ENCODE results near the gene KAZN. TPM values are rescaled to one million over a fixed set of nuclear protein-coding genes. Genes with fewer than 3 reads are reported as not detected.

Gene KAZN
- total RNA-seq, 1 experiment from 2014 or later = 3.4 TPM

DNA sequence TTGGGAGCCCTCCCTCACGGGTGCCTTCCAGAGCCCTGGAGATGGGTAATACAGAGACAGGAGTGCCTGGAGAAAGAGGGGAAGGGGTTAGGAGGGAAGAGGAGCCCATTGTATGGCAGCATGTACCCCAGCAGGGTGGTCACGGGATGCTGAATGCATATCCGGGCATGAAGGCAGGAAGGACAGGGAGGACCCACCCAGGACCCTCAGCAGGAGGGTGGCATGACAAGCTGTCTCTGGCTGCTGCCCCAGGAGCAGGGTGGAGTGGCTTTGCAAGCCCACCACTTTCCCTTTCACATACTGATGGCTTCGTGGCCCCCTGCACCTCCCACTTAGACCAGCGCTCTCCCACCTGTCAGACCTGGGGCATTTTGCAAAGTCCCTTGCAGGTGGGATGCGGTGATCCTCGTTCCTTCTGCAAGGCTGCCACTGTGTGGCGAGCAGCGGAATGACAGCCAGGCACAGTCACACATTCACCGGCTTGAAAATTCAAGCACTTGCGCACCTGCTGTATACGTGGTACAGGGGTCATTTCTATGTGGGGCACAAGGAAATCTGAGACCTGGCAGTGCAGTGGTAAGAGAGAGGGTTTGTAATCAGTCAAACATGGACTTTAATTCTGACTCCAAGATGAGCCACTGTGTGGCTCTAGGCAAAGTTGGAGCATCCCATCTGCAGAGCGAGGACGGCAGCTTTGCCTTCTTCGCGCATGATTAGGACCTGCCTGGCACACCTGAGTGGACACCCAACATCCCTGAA is 501.8 kb downstream of the KAZN start:
- Histone ChIP-seq H3K36me3 (no peaks in the 10 kb centered on the region), H3K4me3 (no peak overlapping the region), H3K27me3 (no peaks in the 10 kb centered on the region), H3K9me3 (no peaks in the 10 kb centered on the region; the same call in 1 of the 2 replicates)
- DNase-seq = peak; percentile 27

DNA sequence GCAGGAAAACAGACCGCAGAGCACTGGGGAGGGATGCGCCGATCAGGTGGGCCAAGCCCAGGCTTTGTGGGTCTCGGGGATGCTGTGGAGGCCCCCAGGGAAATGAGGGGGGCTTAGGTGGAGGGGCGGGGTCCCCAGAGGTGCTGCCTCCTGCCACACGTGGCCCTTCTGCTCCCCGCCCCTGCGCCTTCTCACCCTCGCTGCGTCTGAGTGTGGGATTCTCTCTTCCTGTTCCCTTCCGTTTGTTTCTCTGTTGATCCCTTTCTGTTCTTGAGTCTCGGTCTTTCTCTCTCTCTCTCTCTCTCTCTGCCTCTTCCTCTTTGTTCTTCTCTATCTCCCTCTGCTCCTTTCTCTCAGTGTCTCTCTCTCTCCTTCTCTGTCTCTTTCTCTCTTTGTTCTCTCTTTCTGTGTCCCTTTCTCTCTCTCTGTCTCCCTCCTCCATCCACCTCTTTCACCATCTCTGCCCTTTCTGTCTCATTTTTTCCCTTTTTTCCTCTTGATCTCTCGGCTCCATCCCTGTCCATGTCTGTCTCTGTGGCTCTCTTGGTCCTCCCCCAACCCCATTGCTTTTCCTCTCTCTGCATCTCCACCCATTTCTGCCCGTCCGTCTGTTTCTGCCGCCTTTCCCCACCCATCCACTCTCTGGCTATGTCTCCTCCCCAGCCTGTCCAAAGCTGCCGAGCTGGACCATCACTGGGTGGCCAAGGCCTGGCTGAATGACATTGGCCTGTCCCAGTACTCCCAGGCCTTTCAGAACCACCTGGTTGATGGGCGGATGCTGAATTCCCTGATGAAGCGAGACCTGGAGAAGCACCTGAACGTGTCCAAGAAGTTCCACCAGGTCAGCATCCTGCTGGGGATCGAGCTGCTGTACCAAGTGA is 502.6 kb downstream of the KAZN start:
- H3K9me3 ChIP-seq = no peaks in the 10 kb centered on the region; the same call in 1 of the 2 replicates
- H3K27me3 ChIP-seq = no peaks in the 10 kb centered on the region
- no peak for DNase-seq
- H3K36me3 ChIP-seq = no peaks in the 10 kb centered on the region
- no peak overlapping the region for H3K4me3 ChIP-seq

DNA sequence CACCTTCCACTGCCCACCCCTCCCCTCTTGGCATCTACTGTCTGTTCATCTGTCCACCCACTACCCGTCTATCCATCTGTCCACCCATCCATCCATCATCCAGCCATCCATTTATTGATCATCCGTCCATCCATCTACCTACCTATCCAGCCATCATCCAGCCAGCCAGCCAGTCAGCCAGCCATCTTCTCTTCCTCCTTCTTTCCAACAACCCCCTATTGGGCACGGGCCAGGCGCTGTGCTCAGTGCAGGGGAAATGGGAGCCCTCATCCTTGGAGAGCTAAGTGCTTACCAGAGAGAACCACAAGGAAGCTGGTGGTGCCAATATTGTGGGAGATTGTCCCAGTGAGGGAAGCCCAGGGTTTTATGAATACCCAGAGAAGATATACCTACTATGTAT is 503.3 kb downstream of the KAZN start:
- no peak for DNase-seq
- no peaks in the 10 kb centered on the region for H3K36me3 ChIP-seq
- H3K9me3 ChIP-seq = no peaks in the 10 kb centered on the region; the same call in 1 of the 2 replicates
- no peaks in the 10 kb centered on the region for H3K27me3 ChIP-seq
- H3K4me3 ChIP-seq = no peak overlapping the region

DNA sequence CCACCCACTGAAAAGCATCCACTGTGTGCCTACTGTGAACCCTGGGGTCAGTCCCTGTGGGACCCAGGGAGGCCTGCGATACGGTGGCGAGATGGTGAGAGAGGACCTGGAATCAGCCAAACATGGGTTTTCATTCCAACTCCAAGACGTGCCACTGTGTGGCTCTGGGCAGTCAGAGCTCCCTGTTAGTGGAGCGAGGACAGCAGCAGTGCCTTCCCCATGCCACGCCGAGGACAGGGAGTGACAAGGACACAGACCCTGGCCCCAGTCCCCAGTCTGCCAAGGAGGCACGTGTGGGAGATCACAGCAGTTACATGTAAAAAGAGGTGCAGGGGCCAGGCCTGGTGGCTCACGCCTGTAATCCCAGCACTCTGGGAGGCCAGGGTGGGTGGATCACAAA is 504.2 kb downstream of the KAZN start:
- no peak for DNase-seq
- no peak overlapping the region for H3K4me3 ChIP-seq

DNA sequence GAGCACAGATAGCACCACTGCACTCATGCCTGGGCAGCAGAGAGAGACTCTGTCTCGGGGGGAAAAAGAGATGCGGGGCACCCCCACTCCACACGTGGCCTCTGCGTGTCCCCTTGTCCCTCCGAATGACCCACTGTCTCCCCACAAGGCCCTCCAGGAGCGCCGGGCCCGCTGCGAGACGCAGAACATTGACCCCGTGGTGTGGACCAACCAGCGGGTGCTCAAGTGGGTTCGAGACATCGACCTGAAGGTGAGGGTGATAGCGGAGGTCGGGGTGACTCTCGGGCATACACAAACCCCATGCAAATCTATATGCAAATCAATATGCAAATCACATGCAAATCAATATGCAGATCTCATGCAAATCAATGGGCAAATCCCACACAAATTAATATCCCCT is 504.7 kb downstream of the KAZN start:
- no peaks in the 10 kb centered on the region for H3K27me3 ChIP-seq

More for the DNA sequence above, 504.2 kb downstream of the KAZN start:
- Histone ChIP-seq H3K9me3 (no peaks in the 10 kb centered on the region; the same call in 1 of the 2 replicates), H3K27me3 (no peaks in the 10 kb centered on the region), H3K36me3 (no peaks in the 10 kb centered on the region)

DNA sequence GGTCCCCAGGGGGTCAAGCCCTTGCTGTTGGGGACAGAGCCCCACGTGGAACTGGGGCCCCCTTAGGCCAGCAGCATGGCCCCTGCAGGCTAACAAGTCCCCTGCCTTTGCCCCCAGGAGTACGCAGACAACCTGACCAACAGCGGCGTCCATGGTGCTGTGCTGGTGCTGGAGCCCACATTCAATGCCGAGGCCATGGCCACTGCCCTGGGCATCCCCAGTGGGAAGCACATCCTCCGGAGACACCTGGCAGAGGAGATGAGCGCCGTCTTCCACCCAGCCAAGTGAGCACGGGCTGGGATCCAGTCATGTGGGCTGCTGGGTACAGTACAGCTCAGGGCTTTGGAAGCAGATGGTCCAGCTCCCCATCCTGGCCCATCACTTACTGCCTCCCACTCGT is 505.4 kb downstream of the KAZN start:
- Histone ChIP-seq H3K36me3 (no peaks in the 10 kb centered on the region), H3K27me3 (no peaks in the 10 kb centered on the region), H3K4me3 (no peak overlapping the region), H3K9me3 (no peaks in the 10 kb centered on the region; the same call in 1 of the 2 replicates)
- DNase-seq = no peak

More for the DNA sequence above, 504.7 kb downstream of the KAZN start:
- no peak for DNase-seq
- no peaks in the 10 kb centered on the region for H3K36me3 ChIP-seq
- H3K4me3 ChIP-seq = no peak overlapping the region
- no peaks in the 10 kb centered on the region; the same call in 1 of the 2 replicates for H3K9me3 ChIP-seq

DNA sequence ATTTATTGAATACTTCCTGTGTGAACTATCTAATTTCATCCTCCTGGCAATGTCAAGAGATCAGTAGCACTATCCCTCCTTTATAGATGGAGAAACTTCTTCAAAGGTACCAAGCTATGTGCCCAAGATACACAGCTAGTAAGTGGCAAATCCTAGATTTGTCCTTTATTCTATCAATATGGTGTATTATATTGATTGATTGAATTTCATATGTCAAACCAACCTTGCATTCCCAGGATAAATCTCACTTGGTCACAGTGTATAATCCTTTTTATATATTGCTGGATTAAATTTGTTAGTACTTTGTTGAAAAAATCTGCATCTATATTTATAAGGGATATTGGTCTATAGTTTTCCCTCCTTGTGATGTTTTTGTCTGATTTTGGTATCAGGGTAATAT is 506.3 kb downstream of the KAZN start:
- no peaks in the 10 kb centered on the region; the same call in 1 of the 2 replicates for H3K9me3 ChIP-seq
- no peak for DNase-seq
- no peaks in the 10 kb centered on the region for H3K36me3 ChIP-seq
- no peaks in the 10 kb centered on the region for H3K27me3 ChIP-seq
- H3K4me3 ChIP-seq = no peak overlapping the region

DNA sequence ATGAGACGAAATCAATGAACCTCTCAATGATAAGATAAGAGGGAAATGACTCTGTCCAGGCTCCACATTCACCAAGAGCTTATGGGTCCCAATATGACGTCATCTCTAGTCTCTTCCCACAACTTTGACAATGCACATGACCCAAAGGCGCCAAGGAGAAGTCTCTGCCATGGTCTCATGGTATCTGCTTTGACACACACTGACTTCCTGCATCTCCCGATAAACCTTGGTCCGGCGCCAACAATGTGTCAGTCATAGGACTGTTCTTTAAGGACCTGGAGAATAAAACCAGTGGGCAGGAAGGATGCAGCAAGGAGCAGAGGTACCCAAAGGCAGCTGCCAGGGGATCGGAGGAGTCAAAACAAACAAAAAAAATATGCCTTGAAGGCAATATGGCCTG is 508.1 kb downstream of the KAZN start:
- H3K4me3 ChIP-seq = no peak overlapping the region
- no peaks in the 10 kb centered on the region for H3K27me3 ChIP-seq
- no peaks in the 10 kb centered on the region; the same call in 1 of the 2 replicates for H3K9me3 ChIP-seq
- no peak for DNase-seq
- no peaks in the 10 kb centered on the region for H3K36me3 ChIP-seq

DNA sequence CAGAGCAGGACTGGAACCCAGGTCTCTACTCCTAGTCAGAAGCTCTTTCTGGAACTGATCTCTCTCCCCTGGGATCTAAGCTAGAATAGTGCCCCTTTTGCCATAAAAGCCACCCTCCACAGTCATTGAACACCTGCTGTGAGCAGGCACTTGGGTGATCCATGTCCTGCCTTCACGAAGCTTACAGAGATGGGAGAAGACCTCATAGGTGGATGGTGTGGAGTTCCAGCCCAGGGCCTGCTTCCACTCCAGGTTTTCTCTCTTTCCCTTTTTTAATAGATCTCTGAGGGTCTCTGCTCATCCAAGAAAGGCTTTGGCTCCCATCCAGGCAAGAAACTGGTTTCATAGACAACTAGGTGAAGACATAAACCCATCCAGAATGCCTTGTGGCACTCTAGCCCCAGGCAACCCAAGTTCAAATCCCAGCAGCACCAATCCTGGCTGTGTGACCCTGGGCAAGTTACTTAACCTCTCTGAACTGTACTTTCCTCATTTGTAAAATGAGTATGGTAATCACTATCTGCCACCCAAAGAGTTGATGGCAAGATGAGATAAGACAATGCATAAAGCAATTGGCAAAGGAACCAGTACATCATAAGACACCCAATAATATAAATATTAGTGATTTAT is 508.7 kb downstream of the KAZN start:
- no peak overlapping the region for H3K4me3 ChIP-seq
- DNase-seq = no peak
- H3K27me3 ChIP-seq = no peaks in the 10 kb centered on the region
- no peaks in the 10 kb centered on the region; the same call in 1 of the 2 replicates for H3K9me3 ChIP-seq
- no peaks in the 10 kb centered on the region for H3K36me3 ChIP-seq

DNA sequence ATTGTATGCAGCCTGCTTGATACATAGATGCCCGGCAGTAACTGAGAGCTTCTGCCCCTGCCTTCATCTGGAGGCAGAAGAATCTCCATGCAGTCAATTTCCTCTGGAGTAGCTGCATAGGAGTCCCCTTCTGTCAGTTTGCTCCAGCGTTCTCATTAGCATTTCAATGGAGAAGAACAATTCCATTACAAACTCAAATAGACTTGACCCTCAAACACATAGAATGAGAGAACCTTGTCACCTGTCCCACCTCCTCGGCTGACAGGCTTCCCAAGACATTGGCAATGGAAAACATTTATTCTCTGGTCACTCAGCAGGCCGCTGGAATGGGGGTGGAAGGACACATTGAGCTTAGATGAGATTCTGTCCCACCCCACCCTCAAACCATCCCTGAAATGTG is 509.4 kb downstream of the KAZN start:
- Histone ChIP-seq H3K27me3 (no peaks in the 10 kb centered on the region), H3K9me3 (no peaks in the 10 kb centered on the region; the same call in 1 of the 2 replicates), H3K4me3 (no peak overlapping the region), H3K36me3 (no peaks in the 10 kb centered on the region)
- DNase-seq = no peak

DNA sequence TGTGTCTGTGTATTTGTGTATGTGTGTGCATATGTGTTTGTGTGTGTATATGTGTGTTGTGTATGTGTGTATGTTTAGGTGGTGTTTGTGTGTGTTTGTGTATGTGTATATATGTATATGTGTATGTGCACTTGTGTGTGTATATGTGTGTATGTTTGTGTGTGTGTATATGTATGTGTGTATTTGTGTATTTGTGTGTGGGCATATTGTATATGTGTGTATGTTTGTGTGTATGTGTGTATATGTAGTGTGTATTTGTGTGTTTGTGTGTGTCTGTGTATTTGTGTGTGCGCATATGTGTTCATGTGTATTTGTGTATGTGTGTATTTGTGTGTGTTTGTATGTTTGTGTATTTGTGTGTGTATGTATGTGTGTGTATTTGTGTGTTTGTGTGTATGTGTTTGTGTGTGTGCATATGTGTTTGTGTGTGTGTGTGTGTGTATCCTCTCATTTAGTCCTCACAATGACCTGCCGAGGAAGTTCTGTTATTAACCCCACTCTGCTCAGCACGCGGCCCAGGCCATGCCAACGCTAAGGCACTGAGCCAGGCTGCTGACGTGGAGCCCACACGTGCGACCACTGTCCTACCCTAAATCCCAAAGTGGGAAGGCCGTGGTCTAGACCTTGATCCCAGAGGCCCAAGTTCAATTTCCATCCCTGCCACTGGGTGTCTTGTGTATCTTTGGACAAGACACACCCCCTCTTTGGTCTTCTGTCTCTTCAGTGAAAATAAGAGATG is 511.8 kb downstream of the KAZN start:
- Histone ChIP-seq H3K27me3 (no peaks in the 10 kb centered on the region), H3K4me3 (no peak overlapping the region), H3K36me3 (no peaks in the 10 kb centered on the region), H3K9me3 (no peaks in the 10 kb centered on the region)
- DNase-seq = no peak

DNA sequence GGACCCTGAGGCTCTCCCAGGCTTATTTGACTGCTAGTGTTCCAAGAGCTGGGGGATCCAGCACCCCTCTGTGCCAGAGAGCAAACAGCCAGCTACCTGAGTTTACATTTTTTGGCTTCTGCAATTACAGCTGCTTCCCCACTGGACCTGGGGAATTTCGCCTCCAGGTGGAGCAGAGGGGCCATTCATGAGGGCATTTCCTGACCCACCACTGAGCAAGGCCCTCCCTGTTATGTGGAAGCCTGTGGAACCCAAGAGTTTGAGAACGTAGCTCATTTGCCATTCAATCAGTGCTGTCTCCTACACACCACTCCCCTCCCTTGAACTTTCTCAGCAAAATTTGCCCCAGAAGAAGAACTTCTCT is 512.4 kb downstream of the KAZN start:
- no peak for DNase-seq
- H3K4me3 ChIP-seq = no peak overlapping the region
- no peaks in the 10 kb centered on the region for H3K36me3 ChIP-seq
- no peaks in the 10 kb centered on the region for H3K9me3 ChIP-seq
- H3K27me3 ChIP-seq = no peaks in the 10 kb centered on the region

DNA sequence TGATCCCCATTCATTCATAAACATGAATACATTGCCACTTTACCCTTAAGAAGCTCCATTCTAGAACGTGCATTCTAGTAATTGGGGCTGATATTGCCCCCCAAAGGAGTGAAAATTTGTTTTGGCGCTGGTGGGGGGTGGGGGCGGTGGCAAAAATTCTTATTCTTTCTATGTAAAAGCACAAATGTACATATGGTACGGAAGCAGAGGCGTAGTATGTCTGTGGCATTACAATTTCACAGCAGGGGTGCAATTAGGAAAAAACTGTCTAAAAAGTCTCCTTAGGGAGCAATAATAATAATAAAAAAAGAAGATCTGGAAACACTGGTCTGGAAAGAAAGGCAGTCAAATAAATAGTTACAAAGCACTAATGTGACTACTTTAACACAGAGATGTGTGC is 514.7 kb downstream of the KAZN start:
- DNase-seq = no peak
- Histone ChIP-seq H3K4me3 (no peak overlapping the region), H3K36me3 (no peaks in the 10 kb centered on the region), H3K9me3 (no peaks in the 10 kb centered on the region), H3K27me3 (no peaks in the 10 kb centered on the region)

DNA sequence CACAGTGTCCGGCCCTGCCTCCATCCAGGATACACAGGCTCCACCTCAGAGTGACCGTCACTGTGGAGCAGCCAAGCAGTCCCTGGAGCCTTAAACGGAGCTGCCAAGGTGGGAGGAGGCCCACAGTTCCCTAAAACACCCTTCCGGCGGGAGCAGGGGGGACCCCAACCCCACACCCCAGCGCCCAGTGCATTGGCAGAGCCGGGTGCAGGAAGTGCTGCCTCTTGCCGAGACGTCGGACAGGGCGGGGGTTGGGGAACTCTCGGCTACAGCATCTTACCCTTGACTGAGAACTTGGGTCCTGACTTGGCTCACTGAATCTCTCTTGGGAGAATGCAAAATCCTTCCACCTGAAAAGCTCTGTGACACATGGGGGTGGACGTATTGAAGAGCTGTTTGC is 516.4 kb downstream of the KAZN start:
- DNase-seq = no peak
- no peak overlapping the region for H3K4me3 ChIP-seq
- no peaks in the 10 kb centered on the region for H3K9me3 ChIP-seq
- no peaks in the 10 kb centered on the region for H3K36me3 ChIP-seq
- H3K27me3 ChIP-seq = no peaks in the 10 kb centered on the region

DNA sequence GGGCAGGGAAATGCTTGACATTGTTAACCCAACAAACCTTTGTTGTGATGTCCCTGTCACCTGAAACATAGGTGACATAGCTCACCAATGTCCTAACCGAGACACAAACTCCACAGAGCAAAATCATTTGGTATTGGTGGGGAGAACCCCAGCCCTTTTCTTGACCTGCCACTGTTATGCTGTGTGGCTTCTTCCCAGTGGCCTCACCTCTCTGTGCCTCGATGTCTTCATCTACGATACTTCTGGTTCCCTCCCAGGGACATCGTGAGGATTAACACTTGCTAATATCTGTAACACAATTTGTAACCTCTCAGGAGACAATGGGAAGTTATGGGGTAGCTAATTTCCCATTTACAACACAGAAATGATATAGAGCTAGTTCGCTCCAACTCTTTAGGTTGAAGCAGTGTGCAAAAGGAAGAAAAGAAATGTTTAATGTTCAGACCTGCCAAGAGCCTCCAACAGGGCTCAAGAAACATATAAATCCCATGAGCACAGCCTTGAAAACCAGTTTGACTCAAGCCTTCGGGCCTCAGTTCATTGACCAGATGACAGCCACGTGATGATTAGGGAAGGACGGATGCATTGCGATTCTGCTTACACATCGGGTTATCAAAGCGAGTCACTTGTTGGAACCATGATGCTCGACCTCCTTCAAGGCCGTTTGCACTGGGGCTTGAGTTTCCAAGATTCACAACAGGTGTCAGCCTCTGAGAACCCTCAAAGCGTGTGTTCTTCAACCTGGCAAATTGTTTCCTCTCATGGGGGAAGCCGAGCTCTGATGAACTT is 517.3 kb downstream of the KAZN start:
- no peaks in the 10 kb centered on the region for H3K27me3 ChIP-seq
- no peaks in the 10 kb centered on the region for H3K9me3 ChIP-seq
- H3K36me3 ChIP-seq = no peaks in the 10 kb centered on the region
- no peak overlapping the region for H3K4me3 ChIP-seq
- DNase-seq = no peak

DNA sequence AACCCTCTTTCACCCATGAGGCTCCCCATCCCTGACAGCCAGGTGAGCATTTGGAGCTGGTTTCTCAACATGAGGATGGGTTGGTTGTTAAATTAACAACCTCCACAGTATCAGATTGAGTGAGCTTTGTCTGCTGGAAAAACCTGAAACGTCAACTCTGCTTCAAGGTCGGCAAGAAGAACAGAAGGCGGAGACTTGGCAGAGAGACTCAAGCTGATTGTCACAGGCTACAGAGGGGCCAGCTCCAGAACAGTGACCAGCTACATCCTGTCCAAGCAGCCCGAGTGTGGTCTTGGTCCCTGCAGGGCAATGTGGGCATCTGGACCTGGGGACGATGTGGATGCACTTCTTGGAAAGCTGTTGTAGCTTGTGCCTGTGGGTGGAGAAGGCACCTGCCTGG is 518.5 kb downstream of the KAZN start:
- Histone ChIP-seq H3K9me3 (no peaks in the 10 kb centered on the region), H3K36me3 (no peaks in the 10 kb centered on the region), H3K4me3 (no peak overlapping the region), H3K27me3 (no peaks in the 10 kb centered on the region)
- DNase-seq = no peak
